Large intestine (tissue), 3 donors: ENCODE data around the gene SFPQ. TPM values are rescaled to one million over a fixed set of nuclear protein-coding genes. Genes with fewer than 3 reads are reported as not detected.
"Not testable (repeated sequence)": the region's sequence is repeated elsewhere in the genome, so short reads cannot be mapped to it uniquely, and the experiment has no call there.

ENCODE experiments used
- DNase-seq, 2 donors: peaks; one replicate each; pipeline versions ENCODE4 v3.0.0 to v3.0.0-alpha.2; 2013
- H3K27ac ChIP-seq: one replicate; pipeline ENCODE4 v1.5.1; 2013; ENCODE audit warnings: low read length
- H3K27me3 ChIP-seq: 2 replicates; pipeline ENCODE4 v1.6.1; 2013; ENCODE audit warnings: low read length; ENCODE audit not compliant: control insufficient read depth, insufficient read depth
- H3K36me3 ChIP-seq: 2 replicates; pipeline ENCODE4 v1.6.1; 2013; ENCODE audit warnings: low read length; ENCODE audit not compliant: control insufficient read depth, insufficient read depth
- H3K4me1 ChIP-seq: one replicate; pipeline ENCODE4 v1.6.1; 2013; ENCODE audit warnings: low read length; ENCODE audit not compliant: control insufficient read depth, insufficient read depth
- H3K4me3 ChIP-seq: one replicate; pipeline ENCODE4 v1.5.1; 2013; ENCODE audit warnings: low read length
- H3K9me3 ChIP-seq: one replicate; pipeline ENCODE4 v1.6.1; 2013; ENCODE audit warnings: mild to moderate bottlenecking, low read depth, low read length, moderate library complexity; ENCODE audit not compliant: control insufficient read depth
- WGBS: methylation state at CpG from one replicate; pipeline ENCODE4 v1.1.5; 2013; ENCODE audit warnings: low lambda C conversion rate; ENCODE audit not compliant: insufficient coverage; 5-methylcytosine and 5-hydroxymethylcytosine counted together
- polyA plus RNA-seq: library from polyadenylated mRNA; unstranded; fragments of 120-200 nt; gene quantifications from one replicate; pipeline ENCODE4 v1.2.1, GENCODE V29; 2013

Gene SFPQ
- polyA plus RNA-seq, 1 donor, result 433 TPM

DNA sequence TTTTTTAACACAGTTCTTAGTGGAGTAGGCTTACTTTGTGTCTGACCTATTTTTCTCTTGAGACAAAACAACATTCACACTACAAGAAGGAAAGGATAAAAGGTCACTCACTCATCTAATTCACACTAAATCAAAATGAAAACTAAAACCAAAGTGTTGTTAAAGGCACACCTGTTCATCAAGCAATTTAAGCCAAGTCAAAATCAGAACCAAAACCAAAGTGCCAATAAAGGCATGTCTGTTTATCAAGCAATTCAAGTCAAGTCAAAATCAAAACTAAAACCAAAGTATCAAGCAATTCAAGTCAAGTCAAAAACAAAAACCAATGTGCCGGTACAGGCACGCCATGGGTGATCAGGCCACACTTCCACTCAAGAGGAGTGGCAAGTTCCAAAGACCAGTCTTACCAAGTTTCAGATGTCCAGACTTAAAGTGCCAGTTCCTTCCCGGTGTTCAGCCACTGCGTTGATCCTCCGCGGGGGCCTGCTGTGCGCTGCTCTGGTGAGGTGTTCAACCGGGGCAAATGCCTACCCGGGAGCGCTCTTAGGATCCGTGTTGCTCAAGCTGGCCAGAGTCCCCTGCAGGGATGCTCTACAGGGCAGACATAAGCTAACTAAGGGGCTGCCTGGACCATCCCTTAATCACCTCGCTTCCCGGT, 46.9 kb downstream of the SFPQ start:
- not testable (repeated sequence) for H3K27ac ChIP-seq, H3K27me3 ChIP-seq, H3K9me3 ChIP-seq, DNase-seq, H3K4me1 ChIP-seq, H3K4me3 ChIP-seq, H3K36me3 ChIP-seq
- WGBS, result no CpG with 5 or more reads among the region's 13 CpGs

- WGBS, result 75% methylated on average over 10 of the region's 12 CpGs
Measured at GRCh38 chr1:35143737-35144508, 49.0 kb downstream of the SFPQ start.

GRCh38 chr1:35142728-35143127, 50.2 kb downstream of the SFPQ start:
- not testable (repeated sequence) for DNase-seq, H3K4me3 ChIP-seq, H3K9me3 ChIP-seq, H3K36me3 ChIP-seq, H3K27ac ChIP-seq, H3K4me1 ChIP-seq, H3K27me3 ChIP-seq
- no CpG with 5 or more reads among the region's 9 CpGs for WGBS

More at GRCh38 chr1:35143737-35144508, 49.0 kb downstream of the SFPQ start:
- H3K36me3 ChIP-seq, result no peaks in the 10 kb centered on the region
- no peak overlapping the region for H3K4me3 ChIP-seq
- H3K27ac ChIP-seq, result no peak overlapping the region
- no peaks in the 10 kb centered on the region for H3K9me3 ChIP-seq
- no peaks in the 10 kb centered on the region for H3K4me1 ChIP-seq
- no peaks in the 10 kb centered on the region for H3K27me3 ChIP-seq
- no peak for DNase-seq

DNA sequence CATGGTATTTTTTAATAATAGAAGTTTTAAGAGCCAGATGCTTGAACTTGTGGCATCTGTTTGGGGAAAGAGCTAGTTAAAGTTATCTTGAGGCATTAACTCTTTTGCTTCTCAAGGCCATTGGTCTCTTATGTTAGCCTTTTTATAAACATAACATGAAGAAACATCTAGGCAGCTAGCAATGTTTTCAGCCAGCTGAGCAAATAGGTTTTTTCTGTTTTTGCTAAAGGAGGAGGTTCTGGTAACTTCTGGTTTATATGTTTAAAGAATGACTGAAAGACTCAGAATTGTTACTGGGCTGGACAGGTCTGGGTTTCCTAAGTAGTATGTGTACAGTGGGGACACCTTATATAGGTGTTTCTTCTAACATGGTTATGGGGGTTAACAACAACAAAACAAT, 50.7 kb downstream of the SFPQ start:
- H3K36me3 ChIP-seq, H3K4me1 ChIP-seq, H3K27ac ChIP-seq: not testable (repeated sequence)

GRCh38 chr1:35137590-35137989, 55.4 kb downstream of the SFPQ start:
- WGBS, result 60% methylated on average over 1 of the region's 5 CpGs
- not testable (repeated sequence) for DNase-seq, H3K36me3 ChIP-seq, H3K9me3 ChIP-seq, H3K27ac ChIP-seq, H3K27me3 ChIP-seq, H3K4me3 ChIP-seq, H3K4me1 ChIP-seq

More for the DNA sequence above, 50.7 kb downstream of the SFPQ start:
- H3K4me3 ChIP-seq, H3K9me3 ChIP-seq, DNase-seq, H3K27me3 ChIP-seq: not testable (repeated sequence)

DNA sequence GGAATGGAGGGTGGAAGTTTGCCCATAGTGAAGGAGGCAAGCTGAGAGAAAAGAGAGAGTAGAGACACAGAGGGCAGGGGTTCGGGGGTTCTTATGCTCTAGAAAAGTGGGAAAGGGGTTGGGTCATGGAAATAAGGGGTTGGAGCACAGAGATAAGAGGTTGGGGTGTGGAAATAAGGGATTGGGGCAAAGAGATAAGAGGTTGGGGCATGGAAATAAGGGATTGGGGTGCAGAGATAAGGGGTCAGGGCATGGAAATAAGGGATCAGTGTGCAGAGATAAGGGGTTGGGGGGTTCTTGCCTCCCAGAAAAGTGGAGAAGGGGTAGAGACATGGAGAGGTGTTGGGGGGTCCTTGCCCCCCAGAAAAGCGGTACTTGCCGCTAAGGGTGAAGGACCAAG, 56.2 kb downstream of the SFPQ start:
- WGBS, result 91% methylated on average over 1 of the region's 3 CpGs
- no peaks in the 10 kb centered on the region for H3K4me1 ChIP-seq

More for the DNA sequence above, 56.2 kb downstream of the SFPQ start:
- no peak for DNase-seq
- H3K9me3 ChIP-seq, result no peaks in the 10 kb centered on the region
- H3K27ac ChIP-seq, result no peak overlapping the region
- no peaks in the 10 kb centered on the region for H3K36me3 ChIP-seq
- no peaks in the 10 kb centered on the region for H3K27me3 ChIP-seq
- H3K4me3 ChIP-seq, result no peak overlapping the region

Other genes with a start within 250 kb of the SFPQ start
- 33.1 TPM for gene TMEM35B, start 207.8 kb downstream of the SFPQ start, polyA plus RNA-seq
- gene ZMYM6, start 161.2 kb downstream of the SFPQ start, polyA plus RNA-seq, result 24.6 TPM
- gene ZMYM1, start 113.8 kb downstream of the SFPQ start, polyA plus RNA-seq, result 17.1 TPM
- 33.4 TPM for gene ZMYM4, start 75.6 kb upstream of the SFPQ start, polyA plus RNA-seq